Upper lobe of left lung (tissue), 6 donors: ENCODE data around the gene TDRD1. TPM values are rescaled to one million over a fixed set of nuclear protein-coding genes. Genes with fewer than 3 reads are reported as not detected.

ENCODE experiments used
- ATAC-seq, 2 donors: fragments of 200-7000 bp; cut with Tn5 transposase; one replicate each; pipeline ENCODE4 v1.9.1; 2022; ENCODE audit warnings: mild to moderate bottlenecking in 2 of 2, moderate library complexity in 2 of 2; ENCODE audit not compliant: low FRiP score in 2 of 2
- DNase-seq, 2 donors: peaks; one replicate each; pipeline ENCODE4 v3.0.0-alpha.2; 2019 to 2020
- H3K27ac ChIP-seq, 4 donors: fragments of 200-600 bp; sonication (generic); one replicate each; pipeline ENCODE4 v1.5.1; 2016 to 2019
- H3K27me3 ChIP-seq, 4 donors: fragments of 200-600 bp; sonication (generic); one replicate each; pipeline ENCODE4 v1.5.1; 2017 to 2019
- H3K36me3 ChIP-seq, 4 donors: fragments of 200-600 bp; sonication (generic); one replicate each; pipeline ENCODE4 v1.5.1; 2016 to 2019
- H3K4me1 ChIP-seq, 4 donors: fragments of 200-600 bp; sonication (generic); one replicate each; pipeline ENCODE4 v1.5.1; 2018 to 2019
- H3K4me3 ChIP-seq, 4 donors: fragments of 200-600 bp; sonication (generic); one replicate each; pipeline ENCODE4 v1.5.1; 2017 to 2019; ENCODE audit warnings: mild to moderate bottlenecking in 2 of 4, moderate library complexity in 1 of 4
- H3K9me3 ChIP-seq, 4 donors: fragments of 200-600 bp; sonication (generic); one replicate each; pipeline ENCODE4 v1.5.1; 2018 to 2019
- EP300 ChIP-seq, 4 donors: sonication (generic); formaldehyde crosslinking; IDR thresholded peaks; one replicate each; pipeline ENCODE4 v1.5.1; 2017; ENCODE audit warnings: antibody characterized with exemption in 4 of 4, control low read depth in 2 of 4
- POLR2A ChIP-seq, 4 donors: fragments of 450-650 bp; IDR thresholded peaks; one replicate each; pipeline ENCODE4 v1.5.1; 2016 to 2017; ENCODE audit warnings: antibody characterized with exemption in 4 of 4, mild to moderate bottlenecking in 2 of 4
- POLR2AphosphoS5 ChIP-seq, 2 donors: sonication (generic); formaldehyde crosslinking; IDR thresholded peaks; one replicate each; pipeline ENCODE4 v1.5.1; 2017; ENCODE audit warnings: antibody characterized with exemption in 2 of 2
- WGBS, 2 donors: methylation state at CpG; one replicate each; pipeline ENCODE4 v1.1.5; 2017 to 2018; 5-methylcytosine and 5-hydroxymethylcytosine counted together
- total RNA-seq, 6 donors: library from RNA; depleted of rRNA in 4 of 6; stranded (reverse); fragments of >200 nt in 4 of 6; gene quantifications; one replicate each; pipeline versions ENCODE4 v1.1.0 to v1.2.1, GENCODE V29; 2016 to 2021
- TF ChIP-seq, protein P1 (sequence below), 6 experiments: fragments of 450-650 bp in 4 of 6; fragments of 200-600 bp in 2 of 6; sonication (generic) in 2 of 6; IDR thresholded peaks; one replicate each; pipeline ENCODE4 v1.5.1; 2016 to 2019; ENCODE audit warnings: antibody characterized with exemption in 6 of 6
- donor health status: DM: no; HTN: no; CAD: no; lungs with moderate emphysema.
- donor health status: DM: no; HTN: yes; CAD: no; lungs with severe emphysema.

Gene TDRD1
- total RNA-seq, 6 donors from 2014 or later: 0.10 to 0.17 (median 0.14) TPM; not detected in 2

DNA sequence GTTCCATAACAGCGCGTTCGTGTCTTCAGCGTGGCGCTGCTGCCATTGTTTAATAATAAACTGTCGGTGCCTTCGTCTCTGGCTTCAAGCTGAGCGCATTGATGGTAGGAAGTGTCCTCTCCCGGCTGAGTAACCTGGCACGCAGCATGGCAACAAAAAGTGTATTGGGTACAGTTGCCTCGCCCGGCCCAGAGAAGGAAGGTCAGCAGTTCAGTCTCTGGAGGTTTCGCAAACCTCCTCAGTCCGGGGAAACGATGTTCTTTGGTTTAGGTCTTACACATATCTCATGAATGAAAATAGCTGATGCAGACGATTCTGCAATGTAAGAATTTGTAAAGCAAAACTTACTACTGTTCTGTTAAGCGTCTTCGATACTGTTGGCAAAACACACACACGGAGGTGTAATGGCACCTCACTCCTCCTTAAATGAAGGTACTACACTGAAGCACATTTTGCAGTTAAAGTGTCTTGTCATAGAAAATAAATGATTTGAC lies 4.4 kb upstream of the TDRD1 start:
- H3K9me3 ChIP-seq: no peaks in the 10 kb centered on the region
- ATAC-seq (peak; percentile 83 to 84), DNase-seq (peak in 1 of 2 donors; percentile 84)
- 2% methylated on average over 18 to 19 of the region's 19 CpGs for WGBS, 2 donors
- no peaks in the 10 kb centered on the region for H3K36me3 ChIP-seq
- TF ChIP-seq, protein P1, sequence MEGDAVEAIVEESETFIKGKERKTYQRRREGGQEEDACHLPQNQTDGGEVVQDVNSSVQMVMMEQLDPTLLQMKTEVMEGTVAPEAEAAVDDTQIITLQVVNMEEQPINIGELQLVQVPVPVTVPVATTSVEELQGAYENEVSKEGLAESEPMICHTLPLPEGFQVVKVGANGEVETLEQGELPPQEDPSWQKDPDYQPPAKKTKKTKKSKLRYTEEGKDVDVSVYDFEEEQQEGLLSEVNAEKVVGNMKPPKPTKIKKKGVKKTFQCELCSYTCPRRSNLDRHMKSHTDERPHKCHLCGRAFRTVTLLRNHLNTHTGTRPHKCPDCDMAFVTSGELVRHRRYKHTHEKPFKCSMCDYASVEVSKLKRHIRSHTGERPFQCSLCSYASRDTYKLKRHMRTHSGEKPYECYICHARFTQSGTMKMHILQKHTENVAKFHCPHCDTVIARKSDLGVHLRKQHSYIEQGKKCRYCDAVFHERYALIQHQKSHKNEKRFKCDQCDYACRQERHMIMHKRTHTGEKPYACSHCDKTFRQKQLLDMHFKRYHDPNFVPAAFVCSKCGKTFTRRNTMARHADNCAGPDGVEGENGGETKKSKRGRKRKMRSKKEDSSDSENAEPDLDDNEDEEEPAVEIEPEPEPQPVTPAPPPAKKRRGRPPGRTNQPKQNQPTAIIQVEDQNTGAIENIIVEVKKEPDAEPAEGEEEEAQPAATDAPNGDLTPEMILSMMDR (IDR thresholded peaks at IDR 0.05): no peak
- TF ChIP-seq POLR2A (IDR thresholded peaks at IDR 0.05): no peak
- peak in 1 of 4 donors; percentile 20 for TF ChIP-seq EP300 (IDR thresholded peaks at IDR 0.05)
- peak; percentile 42 to 58 for TF ChIP-seq POLR2AphosphoS5 (IDR thresholded peaks at IDR 0.05)
- H3K27me3 ChIP-seq: no peaks in the 10 kb centered on the region
- H3K4me1 ChIP-seq: peaks cover 8 to 24% (median 18%) of the 10 kb centered on the region in 4 donors
- peak overlapping the region; percentile 94 to 98 (median 98) for H3K27ac ChIP-seq
- H3K4me3 ChIP-seq: peak overlapping the region; percentile 78 to 95 (median 85)

DNA sequence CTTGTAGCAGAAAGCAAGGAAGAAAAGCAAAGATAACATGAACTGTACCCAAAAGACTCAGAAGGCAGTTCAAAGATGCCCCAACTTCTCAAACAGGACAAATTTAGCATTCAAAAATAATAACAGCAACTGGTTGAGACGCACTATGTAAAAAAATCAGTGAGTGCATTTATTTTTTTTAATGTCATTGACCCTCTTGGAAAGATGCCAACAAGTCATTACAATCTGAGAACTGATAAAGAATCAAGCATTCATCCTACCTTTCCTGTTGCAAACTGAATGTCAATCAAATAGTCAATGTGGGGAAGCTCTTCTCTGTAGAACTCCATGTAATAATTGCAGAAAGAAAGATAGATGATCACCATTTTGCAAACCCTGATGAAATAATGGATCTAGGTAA lies 3.5 kb upstream of the TDRD1 start:
- no peak for ATAC-seq
- WGBS, 2 donors: 73 to 75% methylated on average over 1 of the region's 1 CpG

DNA sequence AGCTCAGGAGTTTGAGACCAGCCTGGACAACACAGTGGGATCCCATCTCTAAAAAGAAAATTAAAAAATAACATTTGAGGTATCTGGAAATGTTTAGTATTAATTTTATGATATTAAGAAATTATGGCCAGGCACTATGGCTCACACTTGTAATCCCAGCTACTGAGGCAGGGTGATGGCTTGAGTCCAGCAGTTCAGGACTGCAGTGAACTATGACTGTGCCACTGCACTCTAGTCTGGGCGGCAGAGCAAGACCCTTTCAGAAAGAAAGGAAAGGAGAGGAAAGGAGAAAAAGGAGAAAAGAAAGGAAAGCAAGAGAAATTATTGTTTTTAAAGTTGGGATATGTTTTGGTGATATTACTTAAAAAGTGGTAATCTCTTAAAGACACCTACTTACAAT lies 2.6 kb upstream of the TDRD1 start:
- DNase-seq (no peak), ATAC-seq (no peak)
- no peak for TF ChIP-seq POLR2A (IDR thresholded peaks at IDR 0.05)
- no peak for TF ChIP-seq POLR2AphosphoS5 (IDR thresholded peaks at IDR 0.05)
- TF ChIP-seq EP300 (IDR thresholded peaks at IDR 0.05): no peak
- TF ChIP-seq, protein P1 (IDR thresholded peaks at IDR 0.05): no peak
- Histone ChIP-seq H3K9me3 (no peaks in the 10 kb centered on the region), H3K4me3 (no peak overlapping the region), H3K27me3 (no peaks in the 10 kb centered on the region), H3K36me3 (no peaks in the 10 kb centered on the region), H3K4me1 (peaks cover 8 to 28% (median 23%) of the 10 kb centered on the region in 4 donors), H3K27ac (no peak overlapping the region)
- WGBS, 2 donors: 92 to 97% methylated on average over 1 of the region's 1 CpG

More for the DNA sequence above, 3.5 kb upstream of the TDRD1 start:
- no peak overlapping the region for H3K4me3 ChIP-seq
- no peaks in the 10 kb centered on the region for H3K36me3 ChIP-seq
- peaks cover 8 to 28% (median 19%) of the 10 kb centered on the region in 4 donors for H3K4me1 ChIP-seq
- no peaks in the 10 kb centered on the region for H3K27me3 ChIP-seq
- H3K27ac ChIP-seq: no peak overlapping the region
- no peak for TF ChIP-seq POLR2AphosphoS5 (IDR thresholded peaks at IDR 0.05)
- TF ChIP-seq EP300 (IDR thresholded peaks at IDR 0.05): no peak
- no peak for TF ChIP-seq POLR2A (IDR thresholded peaks at IDR 0.05)
- TF ChIP-seq, protein P1 (IDR thresholded peaks at IDR 0.05): no peak
- DNase-seq: no peak
- H3K9me3 ChIP-seq: no peaks in the 10 kb centered on the region

DNA sequence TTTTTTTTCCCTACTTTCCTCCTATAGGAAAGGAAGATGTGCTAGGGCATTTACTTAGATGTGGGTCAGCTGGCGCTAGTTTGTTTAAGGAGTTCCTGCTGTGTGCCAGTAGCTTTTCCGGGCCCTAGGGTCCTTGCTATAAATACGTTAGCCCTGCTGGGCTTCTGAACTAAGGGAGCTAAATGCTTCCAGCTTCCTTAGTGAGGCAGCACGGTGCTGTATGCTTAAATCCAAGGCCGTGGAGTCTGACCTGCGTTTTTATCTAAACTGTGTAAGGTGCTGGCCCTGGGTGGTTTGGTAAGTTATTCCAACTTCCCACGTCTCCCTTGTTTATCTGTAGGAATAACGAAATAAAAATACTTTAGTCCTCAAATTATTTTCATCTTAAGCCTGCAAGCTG lies 594 bp downstream of the TDRD1 start:
- no peak overlapping the region for H3K4me3 ChIP-seq
- no peak for ATAC-seq

More for the DNA sequence above, 594 bp downstream of the TDRD1 start:
- H3K27me3 ChIP-seq: no peaks in the 10 kb centered on the region
- H3K36me3 ChIP-seq: no peaks in the 10 kb centered on the region
- H3K9me3 ChIP-seq: no peaks in the 10 kb centered on the region
- no peak for DNase-seq
- WGBS, 2 donors: 64 to 68% methylated on average over 8 of the region's 8 CpGs
- peak overlapping the region in 1 of 4 donors; percentile 2 for H3K27ac ChIP-seq
- TF ChIP-seq POLR2AphosphoS5 (IDR thresholded peaks at IDR 0.05) (no peak), POLR2A (IDR thresholded peaks at IDR 0.05) (no peak), EP300 (IDR thresholded peaks at IDR 0.05) (no peak)
- TF ChIP-seq, protein P1 (IDR thresholded peaks at IDR 0.05): no peak
- peaks cover 0 to 19% (median 14%) of the 10 kb centered on the region in 4 donors for H3K4me1 ChIP-seq
